COLO829 (cell line): ENCODE measurements around the gene BEST2.

Source experiments
- DNase-seq: peaks from one replicate; pipeline ENCODE4 v3.0.0; 2012; ENCODE audit warnings: low spot score

BEST2 gene

DNA sequence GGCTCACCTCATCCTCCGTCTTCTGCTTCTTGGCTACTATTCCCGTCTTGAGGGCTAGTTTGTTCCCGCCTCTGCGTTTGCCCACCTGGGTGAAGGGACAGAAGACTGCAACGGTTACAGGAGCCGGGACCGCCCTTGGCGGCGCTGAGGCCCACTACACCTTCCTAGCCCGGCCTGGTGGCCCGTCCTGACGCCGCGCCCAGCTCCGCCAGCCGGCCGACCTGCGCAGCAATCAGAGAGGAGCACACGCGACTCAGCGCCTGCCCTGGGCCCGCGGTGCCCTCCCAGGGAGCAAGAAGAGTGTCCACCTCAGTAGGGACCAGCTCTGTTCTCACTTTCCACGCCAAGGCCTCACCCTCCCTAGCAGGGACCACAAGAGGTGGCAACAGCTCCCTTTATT, 20.3 kb upstream of the BEST2 start:
- no peak for DNase-seq

- no peak for DNase-seq
Observed at GRCh38 chr19:12733369-12734214, 18.0 kb upstream of the BEST2 start.

GRCh38 chr19:12736995-12737834, 14.4 kb upstream of the BEST2 start, which contains the start of gene GET3:
TSS of gene GET3 (plus strand) at chr19:12737497. CDS start at chr19:12737506, 9 bp downstream.
- DNase-seq, result peak; percentile 99

DNA sequence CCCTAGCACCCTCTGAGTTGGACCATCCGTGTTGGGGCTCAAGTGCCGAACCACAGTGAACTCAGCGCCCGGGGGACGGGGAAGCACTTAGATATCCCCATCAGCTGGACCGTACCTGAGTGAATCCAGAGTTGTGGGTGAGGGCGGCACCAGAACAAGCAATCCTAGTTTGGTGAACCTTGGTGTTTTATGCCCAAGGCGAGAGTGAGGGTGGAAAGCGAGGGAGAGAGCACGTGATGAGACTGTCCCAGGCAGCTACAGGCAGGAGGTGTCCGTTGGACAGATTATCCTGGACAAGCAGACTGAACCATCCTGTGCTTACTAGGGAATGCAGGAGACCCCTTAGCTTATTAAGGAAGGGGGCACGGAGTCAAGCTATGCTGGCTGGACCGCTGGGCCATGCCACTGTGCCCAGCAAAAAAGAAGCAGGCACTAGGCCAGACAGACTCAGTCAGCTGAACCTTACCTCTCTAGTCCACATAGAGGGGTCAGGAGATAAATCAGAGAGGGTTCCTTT, 13.7 kb upstream of the BEST2 start:
- DNase-seq, result no peak

- no peak for DNase-seq
Observed at GRCh38 chr19:12745166-12745897, 6.3 kb upstream of the BEST2 start.

- DNase-seq, result no peak
Observed at GRCh38 chr19:12748489-12748888, 3.1 kb upstream of the BEST2 start.

DNA sequence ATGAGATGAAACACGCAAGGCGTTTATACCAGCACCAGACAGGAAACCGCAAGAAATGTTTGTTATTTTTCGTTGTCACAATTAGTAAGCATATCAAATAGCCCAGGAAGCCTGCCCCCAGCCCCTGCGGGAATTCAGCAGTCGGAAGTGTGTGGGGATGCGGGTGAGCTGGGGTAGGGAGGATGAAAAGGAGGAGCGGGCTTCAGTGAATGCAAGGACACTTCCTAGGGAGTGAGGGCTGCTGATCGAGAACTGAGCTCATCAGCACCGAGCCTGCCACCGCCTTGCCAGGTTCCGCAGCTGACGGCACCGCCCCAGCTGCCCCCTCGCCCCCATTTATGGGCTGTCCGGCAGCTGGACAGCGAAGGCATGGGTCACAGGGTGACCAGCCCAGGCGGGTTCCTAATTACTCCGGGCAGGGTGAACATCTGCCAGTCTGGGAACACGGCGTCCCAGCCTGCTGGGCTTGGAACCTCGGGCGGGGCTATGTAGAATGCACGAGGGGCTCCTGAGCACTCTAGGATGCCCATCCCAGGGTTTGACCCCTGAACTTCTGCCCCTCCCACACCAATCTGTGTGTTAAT, 1.6 kb upstream of the BEST2 start:
- no peak for DNase-seq

DNA sequence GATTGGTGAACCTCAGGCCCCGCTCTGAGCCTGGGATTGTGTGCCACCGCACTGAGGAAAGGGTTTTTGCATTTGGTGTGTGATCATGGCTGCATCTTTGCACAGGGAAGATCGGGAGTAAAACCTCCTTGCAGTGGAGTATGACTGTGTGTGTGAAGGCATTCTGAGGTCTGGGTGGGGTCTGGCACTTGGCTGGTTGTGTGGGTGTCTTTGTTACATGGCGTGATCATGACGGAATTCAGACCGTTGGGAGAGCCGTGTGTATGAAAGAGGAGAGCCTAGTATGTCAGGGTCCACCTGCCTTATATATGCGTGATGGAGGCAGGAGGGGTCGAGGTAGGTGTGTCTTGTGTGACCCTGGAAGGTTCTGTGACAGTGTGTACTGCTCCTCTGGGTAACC, 740 bp upstream of the BEST2 start:
- DNase-seq, result no peak

DNA sequence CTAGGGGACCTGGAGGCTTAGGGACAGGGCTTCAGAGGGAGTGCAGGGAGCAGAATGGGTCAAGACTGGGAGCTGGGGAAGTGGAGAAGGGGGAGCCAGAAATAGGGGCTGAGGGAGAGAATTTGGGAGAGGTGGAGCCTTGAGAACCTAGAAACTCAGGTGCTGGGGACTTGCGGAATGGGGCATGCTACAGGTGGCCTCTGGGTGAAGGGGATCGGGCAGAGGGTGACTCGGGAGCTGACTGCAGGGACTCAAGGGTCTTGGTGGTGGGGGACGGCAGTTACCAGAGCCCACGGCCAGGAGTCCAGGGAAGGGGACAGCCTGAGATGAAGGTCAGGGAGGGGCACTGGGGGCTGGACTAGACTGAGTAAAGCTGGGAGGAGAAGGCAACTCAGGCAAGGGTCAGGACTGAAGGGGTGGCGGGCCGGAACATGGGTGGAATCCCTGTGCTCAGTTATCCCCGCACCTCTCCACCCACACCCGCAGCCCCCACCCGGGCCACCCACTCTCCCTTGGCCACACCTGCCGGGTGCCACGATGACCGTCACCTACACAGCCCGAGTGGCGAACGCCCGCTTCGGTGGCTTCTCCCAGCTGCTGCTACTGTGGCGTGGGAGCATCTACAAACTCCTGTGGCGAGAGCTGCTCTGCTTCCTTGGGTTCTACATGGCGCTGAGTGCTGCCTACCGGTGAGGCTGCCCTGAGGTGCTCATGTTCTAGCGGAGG, 628 bp downstream of the BEST2 start:
- no peak for DNase-seq

- DNase-seq, result no peak
Observed at GRCh38 chr19:12754465-12755196, 3.0 kb downstream of the BEST2 start.

GRCh38 chr19:12756150-12756883, 4.7 kb downstream of the BEST2 start:
- DNase-seq, result no peak

GRCh38 chr19:12757544-12758274, 6.1 kb downstream of the BEST2 start:
- peak; percentile 54 for DNase-seq

- no peak for DNase-seq
Observed at GRCh38 chr19:12759686-12760085, 8.1 kb downstream of the BEST2 start.

GRCh38 chr19:12763100-12763499, 11.5 kb downstream of the BEST2 start:
- DNase-seq, result no peak

GRCh38 chr19:12764698-12765097, 13.1 kb downstream of the BEST2 start:
- no peak for DNase-seq

- DNase-seq, result no peak
Observed at GRCh38 chr19:12766051-12766521, 14.5 kb downstream of the BEST2 start.

- DNase-seq, result no peak
Observed at GRCh38 chr19:12767150-12767549, 15.6 kb downstream of the BEST2 start.

GRCh38 chr19:12767666-12768065, 16.1 kb downstream of the BEST2 start:
- DNase-seq, result no peak

- DNase-seq, result no peak
Observed at GRCh38 chr19:12769689-12770088, 18.1 kb downstream of the BEST2 start.
